CD8-positive, alpha-beta memory T cell (primary cell): ENCODE measurements around the gene MVB12B. TPM values are rescaled to one million over a fixed set of nuclear protein-coding genes. Genes with fewer than 3 reads are reported as not detected.

Experiments used
- CTCF ChIA-PET: fragments of 350-600 bp; sonication (Branson Sonifier 250); formaldehyde crosslinking; loops from one replicate; lab custom pipeline; 2021; ENCODE audit warnings: antibody characterized with exemption; lab: Charles Lee
- POLR2A ChIA-PET: fragments of 350-600 bp; sonication (Branson Sonifier 250); formaldehyde crosslinking; loops from one replicate; lab custom pipeline; 2021; ENCODE audit warnings: antibody characterized with exemption; lab: Charles Lee
- DNase-seq, 5 donors: peaks; one replicate each; pipeline versions ENCODE4 v3.0.0 to v3.0.0-alpha.2; 2020 to 2022; ENCODE audit warnings: mixed read lengths in 1 of 5
- H3K27ac ChIP-seq: one replicate; pipeline ENCODE4 v1.7.0; 2013; ENCODE audit warnings: low read depth, mild to moderate bottlenecking, low read length, moderate library complexity
- H3K27me3 ChIP-seq: 2 replicates; pipeline ENCODE4 v1.7.0; 2013; ENCODE audit warnings: low read length, mild to moderate bottlenecking; ENCODE audit not compliant: insufficient read depth, poor library complexity, severe bottlenecking
- H3K36me3 ChIP-seq: 2 replicates; pipeline ENCODE4 v1.7.0; 2013; ENCODE audit warnings: mild to moderate bottlenecking, low read length, moderate library complexity; ENCODE audit not compliant: insufficient read depth
- H3K4me1 ChIP-seq: 2 replicates; pipeline ENCODE4 v1.7.0; 2013; ENCODE audit warnings: mild to moderate bottlenecking, low read length, moderate library complexity; ENCODE audit not compliant: insufficient read depth
- H3K4me3 ChIP-seq: 2 replicates; pipeline ENCODE4 v1.7.0; 2013; ENCODE audit warnings: mild to moderate bottlenecking, low read length
- H3K9me3 ChIP-seq: 2 replicates; pipeline ENCODE4 v1.7.0; 2013; ENCODE audit warnings: mild to moderate bottlenecking, low read length
- H3K27ac Mint-ChIP-seq, 8 donors: one replicate each; pipeline ENCODE4 v1.8.0; 2020 to 2021; ENCODE audit warnings: mixed read lengths in 8 of 8, mild to moderate bottlenecking in 6 of 8, inconsistent platforms in 3 of 8, moderate library complexity in 3 of 8
- H3K27me3 Mint-ChIP-seq, 2 donors: one replicate each; pipeline ENCODE4 v1.8.0; 2020 to 2021; ENCODE audit warnings: mixed read lengths in 2 of 2, mild to moderate bottlenecking in 1 of 2, moderate library complexity in 1 of 2
- H3K36me3 Mint-ChIP-seq, 3 donors: one replicate each; pipeline ENCODE4 v1.8.0; 2020 to 2021; ENCODE audit warnings: mixed read lengths in 3 of 3, inconsistent platforms in 1 of 3, mild to moderate bottlenecking in 1 of 3
- H3K4me1 Mint-ChIP-seq, 3 donors: one replicate each; pipeline ENCODE4 v1.8.0; 2020 to 2021; ENCODE audit warnings: mixed read lengths in 3 of 3, inconsistent platforms in 1 of 3, mild to moderate bottlenecking in 1 of 3
- H3K4me3 Mint-ChIP-seq, 7 donors: one replicate each; pipeline ENCODE4 v1.8.0; 2020 to 2021; ENCODE audit warnings: mixed read lengths in 7 of 7, mild to moderate bottlenecking in 6 of 7, moderate library complexity in 4 of 7, inconsistent platforms in 2 of 7
- H3K9me3 Mint-ChIP-seq, 5 donors: one replicate each; pipeline ENCODE4 v1.8.0; 2020 to 2022; ENCODE audit warnings: mixed read lengths in 5 of 5, mild to moderate bottlenecking in 3 of 5, moderate library complexity in 2 of 5, inconsistent platforms in 1 of 5
- polyA plus RNA-seq: library from polyadenylated mRNA; unstranded; fragments of 300-500 nt; fragmentation: Illumina TruSeq; gene quantifications from one replicate; pipeline ENCODE4 v1.2.3, GENCODE V29; 2021
- total RNA-seq, 2 experiments: library from RNA; stranded (reverse); gene quantifications; one replicate each; pipeline ENCODE4 v1.2.3, GENCODE V29; 2021

The MVB12B gene
- total and polyA plus RNA-seq, 3 experiments from 2014 or later = 11.0 to 13.1 (median 12.7) TPM

DNA sequence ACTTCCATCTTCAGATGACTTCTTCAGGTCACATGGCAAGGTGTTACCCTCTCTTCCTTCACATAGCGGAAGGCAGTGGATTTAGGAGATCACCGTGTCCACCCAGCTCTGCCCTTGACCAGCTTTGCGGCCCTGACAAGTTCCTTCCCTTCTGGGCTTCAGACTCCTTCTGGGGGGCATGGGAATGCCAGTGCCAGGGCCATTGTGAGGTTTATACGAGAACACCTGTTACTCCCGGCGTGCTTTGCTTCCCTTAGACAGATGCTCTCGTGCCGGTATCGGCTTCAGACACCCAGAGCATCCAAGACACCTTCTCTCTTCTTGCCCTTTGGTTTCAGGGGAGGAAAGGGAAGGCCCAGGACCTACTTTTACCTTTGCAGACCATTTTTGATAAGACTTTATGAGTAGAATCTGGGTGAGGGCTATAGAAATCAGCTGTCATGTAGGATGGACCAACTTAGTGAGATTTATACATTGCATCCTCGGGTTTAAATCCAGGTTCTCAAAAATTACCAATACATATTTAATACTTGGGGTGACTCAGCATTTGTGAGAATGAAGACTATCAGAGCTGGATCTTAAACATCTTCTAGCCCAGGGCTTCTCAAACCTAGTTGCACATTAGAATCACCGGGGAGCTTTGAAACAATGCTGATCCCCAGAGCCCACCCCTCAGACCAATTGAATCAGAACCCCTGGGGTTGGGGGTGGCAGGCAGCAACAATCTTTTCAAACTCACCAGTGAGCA is 138.2 kb downstream of the MVB12B start:
- Histone ChIP-seq H3K9me3 (no peaks in the 10 kb centered on the region), H3K27me3 (no peaks in the 10 kb centered on the region), H3K36me3 (no peaks in the 10 kb centered on the region), H3K4me1 (peaks cover 19% of the 10 kb centered on the region), H3K4me3 (no peak overlapping the region), H3K27ac (no peak overlapping the region)
- H3K27me3 Mint-ChIP-seq = no peaks in the 10 kb centered on the region
- no peaks in the 10 kb centered on the region for H3K9me3 Mint-ChIP-seq
- H3K4me3 Mint-ChIP-seq = no peak overlapping the region
- H3K36me3 Mint-ChIP-seq = peaks cover 10 to 37% (median 10%) of the 10 kb centered on the region in 3 donors
- ChIA-PET POLR2A (no interaction called here), CTCF (interaction anchor here (0.7 to 1.9 kb wide), 3 partner anchors 14 to 66 kb away, joined by 3 to 4 read pairs (median 3); no protein-coding TSS in a partner anchor)
- peak overlapping the region in 5 of 8 donors; percentile 47 to 89 (median 68) for H3K27ac Mint-ChIP-seq
- no peak for DNase-seq
- H3K4me1 Mint-ChIP-seq = peaks cover 37 to 68% (median 39%) of the 10 kb centered on the region in 3 donors

DNA sequence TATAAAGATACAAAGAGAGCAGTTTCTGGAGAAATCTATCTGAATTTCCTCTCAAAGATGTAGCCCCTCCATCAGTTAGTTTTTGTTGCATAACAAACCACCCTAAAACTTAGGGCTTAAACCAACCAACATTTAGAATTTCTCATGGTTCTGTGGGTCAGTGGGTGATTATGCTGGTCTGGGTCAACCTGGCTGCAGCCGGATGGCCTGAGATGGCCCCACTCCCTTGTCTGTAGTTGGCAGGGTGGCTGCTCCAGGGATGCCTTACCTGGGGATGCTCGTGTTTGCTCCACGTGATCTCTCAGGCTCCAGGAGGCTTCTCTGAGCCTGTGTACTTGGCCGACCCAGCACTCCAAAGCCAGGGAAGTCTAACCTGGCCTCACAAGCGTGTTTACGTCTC is 139.3 kb downstream of the MVB12B start:
- DNase-seq = no peak
- H3K4me1 ChIP-seq = peaks cover 30% of the 10 kb centered on the region
- POLR2A ChIA-PET = no interaction called here
- H3K27ac Mint-ChIP-seq = peak overlapping the region in 3 of 8 donors; percentile 15 to 47 (median 43)
- no peaks in the 10 kb centered on the region for H3K9me3 Mint-ChIP-seq
- no peaks in the 10 kb centered on the region for H3K27me3 ChIP-seq
- H3K27me3 Mint-ChIP-seq = peaks cover 0 to under 1% of the 10 kb centered on the region in 2 donors
- H3K4me1 Mint-ChIP-seq = peaks cover 48 to 79% (median 50%) of the 10 kb centered on the region in 3 donors
- H3K4me3 ChIP-seq = no peak overlapping the region
- H3K36me3 ChIP-seq = no peaks in the 10 kb centered on the region
- peaks cover 10 to 31% (median 10%) of the 10 kb centered on the region in 3 donors for H3K36me3 Mint-ChIP-seq
- H3K27ac ChIP-seq = no peak overlapping the region
- no peaks in the 10 kb centered on the region for H3K9me3 ChIP-seq
- CTCF ChIA-PET = interaction anchor here (1.2 kb wide), 1 partner anchor 67 kb away, joined by 3 read pairs; no protein-coding TSS in a partner anchor
- no peak overlapping the region for H3K4me3 Mint-ChIP-seq

DNA sequence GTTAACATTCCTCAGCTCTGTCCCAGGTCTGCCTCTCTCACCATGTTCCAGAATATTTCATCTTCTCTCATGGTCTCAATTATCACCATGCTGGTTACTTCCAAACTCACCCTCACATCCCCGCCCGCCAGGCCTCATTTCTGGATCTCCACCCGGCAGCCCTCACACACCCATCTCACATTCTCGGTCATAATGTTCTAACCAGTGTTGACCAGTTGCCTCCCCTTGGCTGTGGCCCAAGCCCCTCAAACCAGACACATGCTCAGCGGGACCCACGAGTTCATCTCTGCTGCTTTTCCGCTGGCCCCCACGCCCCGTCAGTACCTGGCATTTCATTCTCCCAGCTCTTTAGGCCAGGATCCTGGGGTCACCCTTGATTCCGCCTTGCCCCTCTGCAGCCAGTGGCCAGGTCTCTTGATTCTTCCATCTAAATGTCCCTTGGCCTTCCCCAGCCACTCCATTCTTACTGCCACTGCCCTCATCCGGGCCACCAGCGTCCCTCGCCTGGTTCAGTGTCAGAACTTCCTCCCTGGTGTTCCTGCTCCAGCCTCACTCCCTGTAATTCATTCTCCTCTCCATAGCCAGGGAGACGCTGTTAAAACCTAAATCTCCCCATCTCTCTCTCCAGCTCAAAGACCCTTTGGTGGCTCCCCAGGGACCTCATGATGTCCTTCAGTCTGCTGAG is 141.7 kb downstream of the MVB12B start:
- CTCF ChIA-PET = interaction anchor here (0.8 to 6.7 kb wide), 5 partner anchors 23 to 141 kb away, joined by 3 to 36 read pairs (median 4); no protein-coding TSS in a partner anchor
- POLR2A ChIA-PET = interaction anchor here (0.7 to 1.1 kb wide), 2 partner anchors 57 to 141 kb away, joined by 3 to 4 read pairs; no protein-coding TSS in a partner anchor
- H3K27ac ChIP-seq = no peak overlapping the region

DNA sequence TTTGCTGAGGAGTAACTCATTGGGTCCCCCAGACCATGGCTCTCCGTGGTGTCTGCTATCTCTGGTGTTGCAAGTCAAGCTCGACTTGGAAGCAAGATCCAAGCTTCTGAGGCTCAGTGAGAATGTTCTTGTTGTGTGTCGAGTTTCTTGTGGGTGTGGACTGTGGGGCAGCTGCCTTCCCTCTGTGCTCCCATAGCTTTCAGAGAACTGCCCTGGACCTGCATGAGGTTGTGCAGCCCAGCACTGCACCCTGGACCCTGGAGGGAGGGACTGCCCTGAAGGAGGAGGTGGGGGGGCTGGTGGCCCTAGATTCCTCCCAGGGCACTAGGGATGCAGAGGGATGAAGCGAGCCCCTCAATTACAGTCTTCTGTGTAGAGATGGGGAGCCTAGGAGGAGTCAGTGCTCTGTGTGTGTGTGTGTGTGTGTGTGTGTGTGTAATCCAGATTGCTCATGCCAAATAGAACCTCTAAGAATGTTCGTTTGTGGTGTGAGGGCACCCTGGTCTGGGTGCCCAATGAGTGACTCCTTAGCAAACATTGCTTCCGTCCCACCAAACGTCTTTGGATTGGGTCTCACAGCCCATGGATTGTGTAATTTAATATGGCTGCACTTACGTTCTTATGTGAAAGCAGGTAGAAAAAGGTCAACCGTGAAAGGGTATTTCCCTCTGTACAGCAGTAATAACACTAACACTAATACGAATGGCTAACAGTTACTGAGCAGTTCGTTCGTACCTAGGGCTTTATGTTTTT is 143.8 kb downstream of the MVB12B start:
- POLR2A ChIA-PET = interaction anchor here (1.0 to 1.6 kb wide), 7 partner anchors 10 to 142 kb away, joined by 3 to 5 read pairs (median 3); no protein-coding TSS in a partner anchor
- peaks cover 84 to 97% (median 88%) of the 10 kb centered on the region in 3 donors for H3K4me1 Mint-ChIP-seq

More for the DNA sequence above, 141.7 kb downstream of the MVB12B start:
- H3K27me3 Mint-ChIP-seq = peaks cover 0 to 1% of the 10 kb centered on the region in 2 donors
- Histone ChIP-seq H3K9me3 (no peaks in the 10 kb centered on the region), H3K36me3 (no peaks in the 10 kb centered on the region), H3K4me3 (no peak overlapping the region), H3K27me3 (no peaks in the 10 kb centered on the region), H3K4me1 (peaks cover 52% of the 10 kb centered on the region)
- H3K4me3 Mint-ChIP-seq = peak overlapping the region in 5 of 7 donors; percentile 11 to 82 (median 72)
- H3K9me3 Mint-ChIP-seq = no peaks in the 10 kb centered on the region
- peaks cover 7 to 25% (median 10%) of the 10 kb centered on the region in 3 donors for H3K36me3 Mint-ChIP-seq
- DNase-seq = no peak
- H3K4me1 Mint-ChIP-seq = peaks cover 71 to 98% (median 73%) of the 10 kb centered on the region in 3 donors
- H3K27ac Mint-ChIP-seq = peak overlapping the region; percentile 55 to 99 (median 95)

DNA sequence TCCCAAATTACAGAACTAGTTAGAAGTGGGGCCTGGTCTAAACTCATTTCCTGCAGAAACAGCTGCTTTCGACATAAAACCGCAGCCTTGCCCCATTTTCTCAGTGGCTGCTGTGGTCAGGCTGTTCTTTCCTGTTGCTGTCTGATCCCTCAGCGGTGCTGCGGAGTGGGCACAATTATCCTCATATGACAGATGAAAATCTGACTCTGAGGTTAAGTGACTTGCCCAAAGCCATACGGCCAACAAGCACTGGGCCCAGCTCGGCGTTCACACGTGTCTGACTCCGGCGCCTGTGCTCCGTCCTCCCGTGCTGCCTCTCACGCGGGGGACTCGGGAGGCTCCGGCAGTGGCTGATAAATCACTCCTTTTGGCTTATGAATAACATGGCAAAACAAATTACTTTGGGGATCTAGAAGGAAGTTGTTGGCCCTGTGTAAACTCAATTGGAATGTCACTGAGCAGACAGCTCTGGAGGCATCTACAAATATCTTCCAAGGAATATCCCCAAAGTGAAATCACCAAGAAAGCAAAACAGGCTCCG is 144.5 kb downstream of the MVB12B start:
- H3K36me3 Mint-ChIP-seq = peaks cover 9 to 32% (median 10%) of the 10 kb centered on the region in 3 donors
- H3K9me3 Mint-ChIP-seq = no peaks in the 10 kb centered on the region
- CTCF ChIA-PET = interaction anchor here (1.2 to 6.7 kb wide), 7 partner anchors 11 to 169 kb away, joined by 3 to 36 read pairs (median 4); no protein-coding TSS in a partner anchor
- POLR2A ChIA-PET = interaction anchor here (0.6 to 1.6 kb wide), 5 partner anchors 10 to 141 kb away, joined by 3 to 4 read pairs (median 3); no protein-coding TSS in a partner anchor
- peak; percentile 60 to 90 (median 76) for DNase-seq
- no peaks in the 10 kb centered on the region for H3K9me3 ChIP-seq
- peaks cover 82 to 97% (median 84%) of the 10 kb centered on the region in 3 donors for H3K4me1 Mint-ChIP-seq
- peak overlapping the region; percentile 71 to 89 (median 80) for H3K4me3 Mint-ChIP-seq
- peak overlapping the region; percentile 91 to 99 (median 96) for H3K27ac Mint-ChIP-seq
- no peak overlapping the region for H3K27ac ChIP-seq
- H3K27me3 Mint-ChIP-seq = peaks cover 0 to 1% of the 10 kb centered on the region in 2 donors
- no peaks in the 10 kb centered on the region for H3K36me3 ChIP-seq
- peak overlapping the region; percentile 39 for H3K4me3 ChIP-seq
- H3K4me1 ChIP-seq = peaks cover 58% of the 10 kb centered on the region
- H3K27me3 ChIP-seq = no peaks in the 10 kb centered on the region

More for the DNA sequence above, 143.8 kb downstream of the MVB12B start:
- peak in 1 of 5 donors; percentile 58 for DNase-seq
- H3K36me3 Mint-ChIP-seq = peaks cover 9 to 28% (median 10%) of the 10 kb centered on the region in 3 donors
- Histone ChIP-seq H3K9me3 (no peaks in the 10 kb centered on the region), H3K36me3 (no peaks in the 10 kb centered on the region), H3K4me1 (peaks cover 58% of the 10 kb centered on the region), H3K27me3 (no peaks in the 10 kb centered on the region), H3K4me3 (peak overlapping the region; percentile 39), H3K27ac (peak overlapping the region; percentile 22)
- peak overlapping the region; percentile 71 to 89 (median 80) for H3K4me3 Mint-ChIP-seq
- peaks cover 0 to 1% of the 10 kb centered on the region in 2 donors for H3K27me3 Mint-ChIP-seq
- H3K9me3 Mint-ChIP-seq = no peaks in the 10 kb centered on the region
- CTCF ChIA-PET = interaction anchor here (0.9 to 6.7 kb wide), 10 partner anchors 11 to 168 kb away, joined by 3 to 36 read pairs (median 4); no protein-coding TSS in a partner anchor
- peak overlapping the region; percentile 91 to 99 (median 96) for H3K27ac Mint-ChIP-seq

DNA sequence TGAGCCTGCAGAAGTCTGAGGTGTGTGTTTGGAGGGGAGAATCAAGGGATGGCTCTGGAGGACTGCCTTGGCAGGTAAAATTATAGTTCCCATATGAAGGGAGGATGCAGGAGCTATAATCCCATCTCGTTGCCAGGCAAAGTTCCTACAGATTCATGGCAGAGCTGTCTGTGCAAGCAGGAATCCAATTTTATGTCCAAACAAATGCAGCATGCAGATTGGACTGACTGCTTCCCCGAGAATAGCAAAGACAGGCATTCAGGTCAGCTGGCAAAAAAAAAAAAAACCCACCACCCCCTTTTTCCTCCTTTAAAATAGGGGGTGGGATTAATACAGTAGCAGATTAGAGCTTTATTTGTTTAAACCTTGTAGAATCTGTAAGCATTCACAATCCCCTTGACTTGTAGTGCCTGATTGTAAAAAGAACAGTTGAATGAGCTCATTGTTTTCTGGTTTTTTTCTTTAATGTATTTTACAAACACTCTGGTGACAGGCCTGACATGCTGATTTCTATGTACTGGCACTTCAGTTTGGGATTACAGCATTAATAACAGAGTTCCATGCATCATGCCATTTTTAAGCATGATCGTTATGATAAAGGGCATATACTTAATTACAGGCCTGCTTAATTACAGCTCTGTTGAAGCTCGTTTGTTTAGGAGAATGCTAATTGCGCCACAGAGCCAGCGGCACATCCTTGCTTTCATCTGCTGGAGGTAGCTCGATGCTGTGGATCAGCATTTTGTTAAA is 145.7 kb downstream of the MVB12B start:
- Histone ChIP-seq H3K9me3 (no peaks in the 10 kb centered on the region), H3K4me3 (no peak overlapping the region), H3K4me1 (peaks cover 58% of the 10 kb centered on the region), H3K36me3 (no peaks in the 10 kb centered on the region), H3K27me3 (no peaks in the 10 kb centered on the region), H3K27ac (no peak overlapping the region)
- ChIA-PET POLR2A (interaction anchor here (1.1 to 1.6 kb wide), 2 partner anchors 142 to 144 kb away, joined by 4 to 5 read pairs; no protein-coding TSS in a partner anchor), CTCF (interaction anchor here (0.7 to 6.7 kb wide), 7 partner anchors 10 to 86 kb away, joined by 3 to 36 read pairs (median 8); no protein-coding TSS in a partner anchor)
- Mint-ChIP-seq H3K4me3 (peak overlapping the region in 6 of 7 donors; percentile 73 to 89 (median 80)), H3K27me3 (peaks cover 0 to 1% of the 10 kb centered on the region in 2 donors), H3K9me3 (no peaks in the 10 kb centered on the region), H3K27ac (peak overlapping the region; percentile 87 to 99 (median 95)), H3K4me1 (peaks cover 78 to 93% (median 82%) of the 10 kb centered on the region in 3 donors), H3K36me3 (peaks cover 10 to 28% (median 13%) of the 10 kb centered on the region in 3 donors)
- no peak for DNase-seq
